Spinal cord (tissue), 10 donors: ENCODE measurements around the gene SMG6. TPM values are rescaled to one million over a fixed set of nuclear protein-coding genes. Genes with fewer than 3 reads are reported as not detected.

Experiments
- DNase-seq, 6 donors: peaks; one replicate each; pipeline versions ENCODE4 v3.0.0 to v3.0.0-alpha.2; 2013 to 2015; ENCODE audit warnings: low spot score in 6 of 6, low read depth in 4 of 6
- H3K27ac ChIP-seq: one replicate; pipeline ENCODE4 v1.5.1; 2013; ENCODE audit warnings: low read depth, low read length, control low read depth
- H3K27me3 ChIP-seq: one replicate; pipeline ENCODE4 v1.6.1; 2013; ENCODE audit warnings: low read length; ENCODE audit not compliant: control insufficient read depth, insufficient read depth
- H3K36me3 ChIP-seq: one replicate; pipeline ENCODE4 v1.6.1; 2013; ENCODE audit warnings: low read length; ENCODE audit not compliant: control insufficient read depth, insufficient read depth
- H3K4me1 ChIP-seq: one replicate; pipeline ENCODE4 v1.6.1; 2013; ENCODE audit warnings: low read length; ENCODE audit not compliant: control insufficient read depth, insufficient read depth
- H3K4me3 ChIP-seq: one replicate; pipeline ENCODE4 v1.5.1; 2013; ENCODE audit warnings: low read depth, low read length, control low read depth
- H3K9me3 ChIP-seq: one replicate; pipeline ENCODE4 v1.6.1; 2013; ENCODE audit warnings: low read length; ENCODE audit not compliant: control insufficient read depth, insufficient read depth
- WGBS: methylation state at CpG from one replicate; pipeline ENCODE4 v1.1.5; 2013; ENCODE audit warnings: missing lambda C conversion rate; ENCODE audit not compliant: insufficient coverage; 5-methylcytosine and 5-hydroxymethylcytosine counted together
- polyA plus RNA-seq, 2 donors: library from polyadenylated mRNA; unstranded; fragments of 120-200 nt; gene quantifications; one replicate each; pipeline ENCODE4 v1.2.1, GENCODE V29; 2013; ENCODE audit not compliant: insufficient read length in 2 of 2
- total RNA-seq, 2 donors: library from RNA; depleted of rRNA in 1 of 2; stranded (reverse); fragments of 120-200 nt in 1 of 2; fragments of >200 nt in 1 of 2; gene quantifications; one replicate each; pipeline versions ENCODE4 v1.2.3 to v1.2.4, GENCODE V29; 2013 to 2014
- donor health status: healthy.

The SMG6 gene
- total and polyA plus RNA-seq, 4 donors: 26.4 to 46.3 (median 37.3) TPM

- H3K36me3 ChIP-seq: peaks cover 43% of the 10 kb centered on the region
Measured at GRCh38 chr17:2283302-2283701, 20.3 kb downstream of the SMG6 start.

GRCh38 chr17:2282297-2282873, 21.2 kb downstream of the SMG6 start:
- Histone ChIP-seq H3K27ac (no peak overlapping the region), H3K36me3 (peaks cover 42% of the 10 kb centered on the region), H3K4me3 (no peak overlapping the region), H3K9me3 (no peaks in the 10 kb centered on the region), H3K4me1 (no peaks in the 10 kb centered on the region), H3K27me3 (no peaks in the 10 kb centered on the region)
- WGBS: 93% methylated on average over 4 of the region's 7 CpGs
- peak in 5 of 6 donors; percentile 47 to 95 (median 77) for DNase-seq

More at GRCh38 chr17:2283302-2283701, 20.3 kb downstream of the SMG6 start:
- H3K27me3 ChIP-seq: no peaks in the 10 kb centered on the region
- H3K9me3 ChIP-seq: no peaks in the 10 kb centered on the region
- H3K4me1 ChIP-seq: no peaks in the 10 kb centered on the region
- no peak for DNase-seq
- no peak overlapping the region for H3K4me3 ChIP-seq
- H3K27ac ChIP-seq: no peak overlapping the region
- WGBS: 97% methylated on average over 7 of the region's 7 CpGs

GRCh38 chr17:2279707-2280106, 23.9 kb downstream of the SMG6 start:
- 100% methylated on average over 7 of the region's 9 CpGs for WGBS
- H3K36me3 ChIP-seq: peaks cover 50% of the 10 kb centered on the region

GRCh38 chr17:2277429-2278170, 26.0 kb downstream of the SMG6 start:
- WGBS: 100% methylated on average over 1 of the region's 9 CpGs
- Histone ChIP-seq H3K27ac (no peak overlapping the region), H3K36me3 (peaks cover 44% of the 10 kb centered on the region), H3K27me3 (no peaks in the 10 kb centered on the region), H3K9me3 (no peaks in the 10 kb centered on the region), H3K4me3 (no peak overlapping the region), H3K4me1 (no peaks in the 10 kb centered on the region)
- DNase-seq: no peak

More at GRCh38 chr17:2279707-2280106, 23.9 kb downstream of the SMG6 start:
- Histone ChIP-seq H3K9me3 (no peaks in the 10 kb centered on the region), H3K4me3 (no peak overlapping the region), H3K27me3 (no peaks in the 10 kb centered on the region), H3K27ac (no peak overlapping the region), H3K4me1 (no peaks in the 10 kb centered on the region)
- DNase-seq: no peak

GRCh38 chr17:2275722-2276121, 27.9 kb downstream of the SMG6 start:
- Histone ChIP-seq H3K4me3 (no peak overlapping the region), H3K36me3 (peaks cover 31% of the 10 kb centered on the region), H3K4me1 (no peaks in the 10 kb centered on the region), H3K27me3 (no peaks in the 10 kb centered on the region), H3K9me3 (no peaks in the 10 kb centered on the region), H3K27ac (no peak overlapping the region)
- DNase-seq: peak in 1 of 6 donors; percentile 10
- no CpG with 5 or more reads among the region's 1 CpG for WGBS

GRCh38 chr17:2274414-2274813, 29.2 kb downstream of the SMG6 start:
- H3K4me3 ChIP-seq: no peak overlapping the region
- no peaks in the 10 kb centered on the region for H3K9me3 ChIP-seq
- no peak overlapping the region for H3K27ac ChIP-seq
- H3K36me3 ChIP-seq: peaks cover 25% of the 10 kb centered on the region
- no peaks in the 10 kb centered on the region for H3K4me1 ChIP-seq
- no CpG with 5 or more reads among the region's 2 CpGs for WGBS
- no peaks in the 10 kb centered on the region for H3K27me3 ChIP-seq
- no peak for DNase-seq

GRCh38 chr17:2271985-2272702, 31.4 kb downstream of the SMG6 start:
- no peaks in the 10 kb centered on the region for H3K4me1 ChIP-seq
- H3K9me3 ChIP-seq: no peaks in the 10 kb centered on the region
- no peak overlapping the region for H3K4me3 ChIP-seq
- H3K27me3 ChIP-seq: no peaks in the 10 kb centered on the region
- H3K36me3 ChIP-seq: peaks cover 27% of the 10 kb centered on the region
- no peak for DNase-seq
- 97% methylated on average over 3 of the region's 3 CpGs for WGBS
- no peak overlapping the region for H3K27ac ChIP-seq

- WGBS: 100% methylated on average over 1 of the region's 4 CpGs
- H3K4me3 ChIP-seq: no peak overlapping the region
- DNase-seq: no peak
- H3K27ac ChIP-seq: no peak overlapping the region
- H3K36me3 ChIP-seq: peaks cover 13% of the 10 kb centered on the region
- H3K27me3 ChIP-seq: no peaks in the 10 kb centered on the region
- H3K4me1 ChIP-seq: no peaks in the 10 kb centered on the region
- no peaks in the 10 kb centered on the region for H3K9me3 ChIP-seq
Measured at GRCh38 chr17:2267354-2267753, 36.2 kb downstream of the SMG6 start.

- Histone ChIP-seq H3K9me3 (no peaks in the 10 kb centered on the region), H3K27ac (no peak overlapping the region), H3K27me3 (no peaks in the 10 kb centered on the region), H3K4me3 (no peak overlapping the region), H3K4me1 (no peaks in the 10 kb centered on the region), H3K36me3 (peaks cover 13% of the 10 kb centered on the region)
- WGBS: 100% methylated on average over 2 of the region's 3 CpGs
- no peak for DNase-seq
Measured at GRCh38 chr17:2266865-2267228, 36.7 kb downstream of the SMG6 start.
